HG03139 (cell line): ENCODE results near the gene SEPTIN2.
"Not testable (repeated sequence)": the region's sequence is repeated elsewhere in the genome, so short reads cannot be mapped to it uniquely, and the experiment has no call there.

Experiments used
- ATAC-seq: cut with Tn5 transposase; IDR thresholded peaks from one replicate; pipeline ENCODE4 v1.9.1; 2021; ENCODE audit not compliant: unreplicated experiment

SEPTIN2 gene

DNA sequence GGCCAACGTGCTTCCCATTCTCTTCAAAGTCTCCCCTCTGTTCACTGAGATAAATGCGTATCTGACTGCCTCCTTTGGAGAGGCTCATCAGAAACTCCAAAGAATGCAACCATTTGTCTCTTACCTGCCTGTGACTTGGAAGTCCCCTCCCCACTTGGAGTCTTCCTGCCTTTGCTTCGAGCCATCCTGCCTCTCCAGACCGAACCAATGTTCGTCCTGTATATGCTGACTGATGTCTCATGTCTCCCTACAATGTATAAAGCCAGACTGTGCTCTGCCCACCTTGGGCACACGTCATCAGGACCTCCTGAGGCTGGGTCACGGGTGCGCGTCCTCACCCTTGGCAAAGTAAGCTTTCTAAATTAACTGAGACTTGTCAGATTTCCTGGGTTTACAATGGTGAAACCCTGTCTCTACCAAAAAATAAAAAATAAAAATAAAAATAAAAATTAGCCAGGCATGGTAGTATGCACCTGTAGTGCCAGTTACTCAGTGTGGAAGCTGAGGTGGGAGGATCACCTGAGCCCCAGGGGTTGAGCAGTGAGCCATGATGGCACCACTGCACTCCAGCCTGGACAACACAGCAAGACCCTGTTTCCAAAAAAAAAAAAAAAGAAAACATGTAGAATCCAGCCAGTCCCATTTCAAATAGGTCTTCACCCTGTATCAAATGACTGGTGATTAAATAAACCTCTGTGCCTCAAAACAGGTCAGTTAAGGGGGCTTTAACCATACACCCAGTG, 29.2 kb upstream of the SEPTIN2 start:
- ATAC-seq = no peak

- no peak for ATAC-seq
Measured at GRCh38 chr2:241288324-241288888, 27.3 kb upstream of the SEPTIN2 start.

- ATAC-seq = no peak
Measured at GRCh38 chr2:241289053-241289452, 26.7 kb upstream of the SEPTIN2 start.

DNA sequence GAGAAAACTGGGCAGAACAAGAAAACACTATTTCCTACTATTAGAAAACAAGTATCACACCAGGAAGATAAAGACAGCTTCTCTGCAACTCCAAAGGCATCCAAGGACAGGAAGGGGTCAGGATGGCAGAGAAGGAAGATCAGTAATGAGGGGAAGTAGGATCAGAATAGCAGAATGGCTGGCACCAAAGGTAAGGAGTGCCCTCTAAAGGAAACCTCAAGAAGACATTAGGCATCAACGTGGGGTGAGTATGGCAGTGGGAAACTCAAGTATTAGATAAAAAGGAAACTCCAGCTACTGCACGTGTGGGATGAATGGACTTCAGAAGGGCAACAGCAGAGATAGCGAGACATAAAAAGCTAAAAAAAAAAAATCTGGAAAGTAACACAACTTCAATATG, 26.1 kb upstream of the SEPTIN2 start:
- no peak for ATAC-seq

GRCh38 chr2:241291153-241291552, 24.6 kb upstream of the SEPTIN2 start:
- ATAC-seq = no peak

DNA sequence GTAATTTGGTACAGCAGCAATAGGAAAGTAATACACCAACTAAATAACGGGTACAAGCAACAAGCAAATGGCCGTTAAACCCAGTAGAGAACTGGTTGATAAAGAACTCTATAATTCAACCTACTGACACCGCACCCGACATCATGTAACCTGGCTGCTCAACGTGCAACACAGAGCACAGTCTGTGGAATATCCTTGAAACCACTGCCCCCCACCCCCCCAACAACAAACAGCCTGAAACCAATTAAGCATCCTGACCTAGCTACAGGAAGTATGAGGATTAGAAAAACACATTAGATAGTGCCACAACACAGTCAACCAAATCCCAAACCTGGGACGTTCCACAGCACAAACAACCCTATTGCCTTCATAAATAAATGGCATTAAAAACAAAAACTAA, 23.7 kb upstream of the SEPTIN2 start:
- ATAC-seq = no peak

GRCh38 chr2:241293378-241293797, 22.3 kb upstream of the SEPTIN2 start:
- not testable (repeated sequence) for ATAC-seq

- ATAC-seq = no peak
Measured at GRCh38 chr2:241295326-241296095, 20.2 kb upstream of the SEPTIN2 start.

- no peak for ATAC-seq
Measured at GRCh38 chr2:241296767-241297166, 19.0 kb upstream of the SEPTIN2 start.

- ATAC-seq = no peak
Measured at GRCh38 chr2:241298673-241299072, 17.1 kb upstream of the SEPTIN2 start.

- no peak for ATAC-seq
Measured at GRCh38 chr2:241300000-241300399, 15.7 kb upstream of the SEPTIN2 start.

DNA sequence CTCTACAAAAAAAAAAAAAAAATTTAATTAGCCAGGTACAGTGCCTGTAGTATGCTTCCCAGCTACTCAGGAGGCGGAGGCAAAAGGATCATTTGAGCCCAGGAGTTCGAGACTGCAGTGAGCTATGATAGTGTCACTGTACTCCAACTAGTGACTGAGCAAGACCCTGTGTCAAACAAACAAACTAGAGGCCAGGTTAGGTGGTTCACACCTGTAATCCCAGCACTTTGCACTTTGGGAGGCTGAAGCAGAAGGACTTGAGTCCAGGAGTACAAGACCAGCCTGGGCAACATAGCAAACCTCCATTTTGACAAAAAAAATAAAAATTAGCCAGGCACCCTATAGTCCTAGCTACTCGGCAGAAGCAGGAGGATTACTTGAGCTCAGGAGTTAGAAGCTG, 13.6 kb upstream of the SEPTIN2 start:
- ATAC-seq = no peak

GRCh38 chr2:241302759-241303651, 12.7 kb upstream of the SEPTIN2 start:
- no peak for ATAC-seq

DNA sequence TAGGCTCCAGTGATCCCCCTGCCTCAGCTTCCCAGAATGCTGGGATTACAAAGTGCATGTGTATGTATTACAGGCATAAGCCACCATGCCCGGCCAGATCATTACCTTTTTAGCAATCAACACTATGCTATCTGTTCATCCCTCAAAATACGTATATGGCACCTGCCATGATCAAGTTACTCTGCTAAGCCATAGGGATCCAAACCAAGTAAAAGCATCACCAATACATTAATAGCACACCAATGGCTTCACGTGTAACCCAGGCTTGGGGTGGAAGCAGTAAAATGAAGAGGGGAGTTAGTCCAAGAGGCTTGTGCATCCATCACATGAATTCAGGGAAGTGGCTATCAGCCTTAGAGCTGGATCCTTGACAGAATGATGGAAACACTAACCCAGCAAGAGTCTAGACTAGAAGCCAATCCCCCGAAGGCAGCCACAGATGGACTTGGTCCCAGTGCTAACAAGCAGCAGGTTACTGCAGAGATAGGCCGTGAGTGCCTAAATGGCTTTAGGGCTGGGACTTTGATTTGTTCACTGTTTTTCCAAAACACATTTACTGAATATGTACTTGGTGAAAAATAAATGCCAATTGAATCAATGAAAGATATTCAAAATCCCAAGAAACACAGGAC, 11.6 kb upstream of the SEPTIN2 start:
- no peak for ATAC-seq

DNA sequence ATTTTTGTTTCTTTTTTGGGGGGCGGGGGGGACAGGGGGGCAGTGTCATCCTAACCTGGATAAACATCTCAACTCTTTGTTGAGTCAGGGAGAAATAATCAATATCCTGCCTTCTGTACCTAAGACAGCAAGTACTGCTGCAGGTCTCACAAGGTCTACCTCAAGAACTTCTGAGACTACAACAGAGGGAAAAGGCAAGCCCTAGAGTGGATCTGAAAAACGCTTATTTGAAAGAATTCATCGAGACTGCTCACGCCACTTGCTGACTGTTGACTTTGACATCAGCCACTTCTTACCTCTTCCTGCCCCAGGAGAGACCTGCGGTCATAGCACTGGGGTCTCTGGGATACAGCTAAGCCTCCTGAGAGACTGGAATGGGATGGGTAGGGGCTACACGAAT, 8.7 kb upstream of the SEPTIN2 start:
- no peak for ATAC-seq

- no peak for ATAC-seq
Measured at GRCh38 chr2:241308267-241308666, 7.5 kb upstream of the SEPTIN2 start.

GRCh38 chr2:241308832-241309500, 6.8 kb upstream of the SEPTIN2 start:
- no peak for ATAC-seq

- ATAC-seq = peak; percentile 45
Measured at GRCh38 chr2:241309684-241310117, 6.0 kb upstream of the SEPTIN2 start.

DNA sequence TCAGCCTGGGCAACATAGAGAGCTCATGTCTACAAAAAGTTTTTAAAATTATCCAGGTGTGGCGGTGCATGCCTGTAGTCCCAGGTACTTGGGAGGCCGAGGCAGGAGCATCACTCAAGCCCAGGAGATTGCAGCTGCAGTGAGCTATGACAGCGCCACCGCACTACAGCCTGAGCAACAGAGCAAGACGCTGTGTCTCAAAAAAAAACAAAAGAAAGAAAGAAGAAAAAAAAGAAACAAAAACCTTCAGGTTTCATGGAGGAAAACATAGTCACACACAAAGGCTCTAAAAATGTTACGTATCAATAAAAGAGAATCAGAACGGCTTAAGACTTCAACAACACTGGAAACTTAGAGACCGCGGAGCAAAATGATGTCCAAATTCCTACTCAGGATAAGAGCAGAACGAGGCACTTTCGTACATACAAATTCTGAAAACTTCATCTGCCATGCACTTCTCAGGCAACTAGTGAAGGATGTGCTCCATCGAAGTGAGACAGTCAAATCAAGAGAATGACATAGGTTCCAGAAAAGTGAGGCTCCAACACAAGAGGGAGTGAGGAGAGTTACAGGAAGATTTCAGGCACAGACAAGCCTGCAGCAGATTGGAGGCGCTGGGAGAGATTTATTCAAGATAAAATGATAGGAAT, 4.7 kb upstream of the SEPTIN2 start:
- no peak for ATAC-seq

- no peak for ATAC-seq
Measured at GRCh38 chr2:241312082-241312481, 3.6 kb upstream of the SEPTIN2 start.
